Raji (cell line): Measurements from ENCODE around the gene PRSS12.

Experiments
- POLR2A ChIP-seq: IDR thresholded peaks from 2 replicates; pipeline ENCODE4 v1.6.1; 2011; ENCODE audit warnings: low read depth, low read length, control low read depth; ENCODE audit not compliant: insufficient read depth

PRSS12 gene

DNA sequence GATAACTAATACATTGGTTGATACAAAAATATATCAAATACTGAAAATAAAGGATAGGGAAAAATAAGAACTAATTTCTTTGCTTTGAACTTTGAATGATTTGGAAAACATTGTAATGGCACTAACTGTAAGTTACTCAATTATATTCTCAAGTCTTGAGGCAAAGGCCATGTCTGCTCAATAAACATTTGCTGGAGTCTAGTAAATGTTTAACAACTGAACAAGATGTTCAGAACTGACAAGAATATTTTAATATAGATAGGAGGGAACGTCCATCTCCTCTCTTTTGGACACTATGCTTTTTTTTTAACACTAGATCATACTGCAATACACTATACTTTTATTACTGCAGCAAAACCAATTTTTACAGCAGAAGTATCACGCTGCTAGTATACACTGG, 76.2 kb downstream of the PRSS12 start:
- no peak for TF ChIP-seq POLR2A

DNA sequence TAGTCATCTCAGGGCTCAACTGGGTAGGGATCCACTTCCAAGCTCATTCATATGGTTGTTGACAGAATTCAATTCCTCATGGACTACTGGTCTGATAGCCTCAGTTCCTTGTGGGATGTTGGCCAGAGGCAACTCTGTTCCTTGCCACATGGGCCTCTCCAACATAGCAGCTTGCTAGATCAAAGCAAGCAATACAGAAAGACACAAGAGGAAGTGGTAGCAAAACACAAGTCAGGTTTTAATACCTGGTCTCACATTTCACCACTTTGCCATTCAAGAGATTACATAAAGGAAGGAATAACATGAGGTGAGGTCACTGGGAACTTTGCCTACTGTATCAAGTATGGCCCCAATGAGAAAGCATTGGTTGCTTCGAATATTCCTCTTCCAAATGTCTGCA, 79.2 kb downstream of the PRSS12 start:
- no peak for TF ChIP-seq POLR2A

GRCh38 chr4:118271788-118272187, 81.0 kb downstream of the PRSS12 start:
- no peak for TF ChIP-seq POLR2A

DNA sequence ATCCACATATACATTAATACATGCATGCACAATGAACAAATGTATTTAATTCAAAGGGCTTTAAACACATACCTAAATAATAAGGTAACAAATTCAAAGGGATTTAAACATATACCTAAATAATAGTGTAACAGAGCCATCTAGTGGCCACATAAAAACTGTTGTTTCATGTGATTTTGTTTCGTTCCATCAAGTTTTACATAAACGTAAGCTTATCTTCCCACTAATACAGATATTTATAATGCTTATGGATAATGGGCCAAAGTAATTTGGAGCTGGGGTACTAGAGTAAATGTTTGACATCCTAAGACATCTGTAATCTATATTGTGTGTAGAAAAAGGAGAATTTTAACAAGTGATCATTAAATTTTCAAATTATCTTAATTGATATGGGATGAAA, 82.3 kb downstream of the PRSS12 start:
- TF ChIP-seq POLR2A: no peak

DNA sequence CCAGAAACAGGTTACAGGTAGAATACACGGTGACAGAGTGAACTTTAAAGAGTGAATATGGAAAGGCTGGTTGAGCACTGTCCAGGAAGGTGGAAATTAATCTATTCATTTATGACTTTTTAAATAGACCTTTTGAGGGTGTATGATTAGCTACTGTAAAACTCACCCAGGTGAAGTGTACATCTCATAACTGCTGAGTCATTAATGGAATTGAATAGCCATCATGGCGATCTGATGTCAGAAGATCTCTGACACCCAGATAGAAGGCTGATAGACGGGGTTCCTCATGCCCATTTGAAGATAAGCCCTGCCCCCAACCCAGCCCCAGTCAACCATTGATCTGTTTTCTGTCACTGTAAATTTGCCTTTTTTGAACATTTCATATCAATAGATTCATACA, 84.0 kb downstream of the PRSS12 start:
- no peak for TF ChIP-seq POLR2A

- TF ChIP-seq POLR2A: no peak
These were observed 87.3 kb downstream of the PRSS12 start for GRCh38 chr4:118265312-118266144.

GRCh38 chr4:118264096-118264495, 88.7 kb downstream of the PRSS12 start:
- no peak for TF ChIP-seq POLR2A

GRCh38 chr4:118260309-118260708, 92.5 kb downstream of the PRSS12 start:
- no peak for TF ChIP-seq POLR2A

DNA sequence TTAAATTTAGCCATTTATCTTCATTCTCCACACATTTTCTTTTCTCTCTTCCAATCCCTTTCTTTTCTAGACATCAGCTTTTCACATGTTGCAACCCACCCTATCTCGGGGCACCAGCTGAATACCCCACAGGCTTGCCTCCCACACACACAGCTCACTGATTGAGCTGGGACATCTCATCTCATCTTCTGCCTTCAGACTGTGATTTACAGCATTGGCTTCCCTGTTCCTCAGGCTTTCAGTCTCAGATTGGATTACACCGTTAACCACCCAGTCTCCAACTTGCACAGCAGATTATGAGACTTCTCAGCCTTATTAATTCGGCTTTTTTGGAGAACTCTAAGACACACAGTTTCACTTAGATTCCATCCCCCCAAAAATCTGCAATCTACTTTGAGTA, 93.7 kb downstream of the PRSS12 start:
- TF ChIP-seq POLR2A: no peak

DNA sequence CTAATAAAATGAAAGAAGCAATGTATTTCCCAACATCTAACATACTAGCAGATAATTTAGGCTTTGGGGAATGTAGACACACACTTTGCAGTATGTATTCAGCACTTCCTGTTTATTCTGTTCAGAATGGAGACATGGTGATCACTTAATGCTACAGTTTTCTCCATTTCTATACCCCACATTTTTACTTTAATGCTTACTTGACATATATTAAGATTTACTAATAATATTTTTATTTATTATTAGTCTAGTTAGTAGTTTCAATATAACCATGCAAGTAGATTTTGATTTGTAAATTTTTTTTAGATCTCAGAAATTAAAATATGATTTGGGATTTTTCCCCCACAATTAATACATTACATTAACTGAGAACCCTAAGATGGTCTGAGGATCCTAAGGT, 98.4 kb downstream of the PRSS12 start:
- TF ChIP-seq POLR2A: no peak

GRCh38 chr4:118249890-118250289, 102.9 kb downstream of the PRSS12 start:
- TF ChIP-seq POLR2A: no peak

GRCh38 chr4:118237531-118237930, 115.3 kb downstream of the PRSS12 start:
- no peak for TF ChIP-seq POLR2A

GRCh38 chr4:118235566-118236120, 117.2 kb downstream of the PRSS12 start:
- TF ChIP-seq POLR2A: no peak
